H1 (cell line): ENCODE data around the gene ELOA2. TPM values are rescaled to one million over a fixed set of nuclear protein-coding genes. Genes with fewer than 3 reads are reported as not detected.

Experiments used
- CTCF ChIA-PET: fragments of 300-600 bp; sonication (Branson Sonifier 250); formaldehyde crosslinking; loops from one replicate; lab custom pipeline; 2021; ENCODE audit not compliant: partially characterized antibody; lab: Charles Lee
- POLR2A ChIA-PET: fragments of 300-600 bp; sonication (Branson Sonifier 250); formaldehyde crosslinking; loops from one replicate; lab custom pipeline; 2021; ENCODE audit warnings: inconsistent platforms; ENCODE audit not compliant: partially characterized antibody; lab: Charles Lee
- DNase-seq, 2 experiments: peaks; one replicate each; pipeline versions ENCODE4 v3.0.0 to v3.0.0-alpha.2; 2010 to 2022; ENCODE audit warnings: low spot score in 2 of 2, low read depth in 1 of 2, mixed read lengths in 1 of 2
- FAIRE-seq: peaks from 2 replicates; lab custom pipeline; 2011; peaks lifted over from hg19 to GRCh38; lab: Jason Lieb, UNC
- H2AFZ ChIP-seq: 2 replicates; pipeline ENCODE4 v1.8.1; 2012; ENCODE audit warnings: low read length, inconsistent platforms
- H2AK5ac ChIP-seq: 2 replicates; pipeline ENCODE4 v1.6.1; 2013; ENCODE audit warnings: low read depth, low read length
- H2BK120ac ChIP-seq: replicated peaks from 2 replicates; pipeline ENCODE3; 2013; ENCODE audit warnings: low read depth, low read length, inconsistent platforms
- H2BK12ac ChIP-seq: 2 replicates; pipeline ENCODE4 v1.6.1; 2013; ENCODE audit warnings: low read depth, low read length
- H2BK15ac ChIP-seq: 2 replicates; pipeline ENCODE4 v1.6.1; 2013; ENCODE audit warnings: low read length
- H2BK20ac ChIP-seq: 2 replicates; pipeline ENCODE4 v1.6.1; 2013; ENCODE audit warnings: low read length
- H2BK5ac ChIP-seq: 2 replicates; pipeline ENCODE4 v1.6.1; 2013; ENCODE audit warnings: low read depth, low read length
- H3K14ac ChIP-seq: 2 replicates; pipeline ENCODE4 v1.6.1; 2013; ENCODE audit warnings: inconsistent platforms; ENCODE audit not compliant: insufficient read length
- H3K18ac ChIP-seq: 2 replicates; pipeline ENCODE4 v1.6.1; 2013; ENCODE audit warnings: low read length; ENCODE audit errors: extremely low read depth
- H3K23ac ChIP-seq: 2 replicates; pipeline ENCODE4 v1.6.1; 2013; ENCODE audit warnings: inconsistent platforms; ENCODE audit not compliant: insufficient read length
- H3K23me2 ChIP-seq: 2 replicates; pipeline ENCODE4 v1.6.1; 2013; ENCODE audit warnings: low read depth, low read length
- H3K27ac ChIP-seq: 2 replicates; pipeline ENCODE4 v1.6.1; 2011; ENCODE audit warnings: low read depth, low read length, inconsistent platforms
- H3K27me3 ChIP-seq, 4 experiments: replicated peaks in 1 of 4; 1 replicate in 1 of 4; 2 replicates in 3 of 4; pipeline versions ENCODE4 v1.6.1 to v1.8.1; 2011 to 2013; ENCODE audit warnings: low read length in 3 of 4, mild to moderate bottlenecking in 3 of 4, inconsistent platforms in 2 of 4, mixed read lengths in 2 of 4, moderate library complexity in 1 of 4; ENCODE audit not compliant: control insufficient read depth in 3 of 4, insufficient read depth in 3 of 4; ENCODE audit errors: extremely low read depth in 1 of 4
- H3K36me3 ChIP-seq, 4 experiments: 2 replicates each; pipeline versions ENCODE4 v1.6.1 to v1.8.1; 2011 to 2013; ENCODE audit warnings: mild to moderate bottlenecking in 4 of 4, low read length in 3 of 4, moderate library complexity in 2 of 4, control low read depth in 1 of 4, inconsistent platforms in 1 of 4; ENCODE audit not compliant: insufficient read depth in 4 of 4, control insufficient read depth in 2 of 4
- H3K4ac ChIP-seq: replicated peaks from 2 replicates; pipeline ENCODE3; 2013; ENCODE audit warnings: low read length, low read depth, mixed read lengths, inconsistent platforms; ENCODE audit not compliant: insufficient read length
- H3K4me1 ChIP-seq, 4 experiments: replicated peaks in 1 of 4; 1 replicate in 1 of 4; 2 replicates in 3 of 4; pipeline versions ENCODE4 v1.6.1 to v1.8.1; 2011 to 2013; ENCODE audit warnings: low read length in 3 of 4, inconsistent platforms in 2 of 4, mixed read lengths in 1 of 4; ENCODE audit not compliant: insufficient read depth in 4 of 4, control insufficient read depth in 3 of 4
- H3K4me2 ChIP-seq, 2 experiments: 2 replicates each; pipeline versions ENCODE4 v1.6.1 to v1.8.1; 2011 to 2013; ENCODE audit warnings: low read depth in 2 of 2, low read length in 2 of 2, control low read depth in 1 of 2, inconsistent platforms in 1 of 2, mild to moderate bottlenecking in 1 of 2; ENCODE audit not compliant: insufficient read depth in 1 of 2
- H3K4me3 ChIP-seq, 4 experiments: fragments of 200-600, 300-600 bp in 1 of 4; sonication (generic), shearing (Covaris generic), sonication (Bioruptor Twin) in 1 of 4; 2 replicates each; pipeline versions ENCODE4 v1.5.1 to v1.8.1; 2011 to 2016; ENCODE audit warnings: low read length in 4 of 4, low read depth in 3 of 4, control low read depth in 2 of 4, inconsistent platforms in 2 of 4, mild to moderate bottlenecking in 2 of 4, mixed read lengths in 1 of 4, moderate library complexity in 1 of 4; ENCODE audit not compliant: insufficient read depth in 2 of 4; ENCODE audit errors: extremely low read depth in 1 of 4
- H3K56ac ChIP-seq: replicated peaks from 2 replicates; pipeline ENCODE3; 2013; ENCODE audit warnings: low read depth, mild to moderate bottlenecking, mixed read lengths, low read length, inconsistent platforms; ENCODE audit not compliant: insufficient read length
- H3K79me1 ChIP-seq: 2 replicates; pipeline ENCODE4 v1.6.1; 2013; ENCODE audit warnings: low read depth, low read length, control low read depth
- H3K79me2 ChIP-seq, 2 experiments: 2 replicates each; pipeline versions ENCODE4 v1.6.1 to v1.8.1; 2012 to 2013; ENCODE audit warnings: low read length in 2 of 2, mild to moderate bottlenecking in 2 of 2, inconsistent platforms in 1 of 2; ENCODE audit not compliant: insufficient read depth in 2 of 2, control insufficient read depth in 1 of 2
- H3K9ac ChIP-seq, 4 experiments: replicated peaks in 1 of 4; 1 replicate in 1 of 4; 2 replicates in 3 of 4; pipeline versions ENCODE4 v1.6.1 to v1.8.1; 2011 to 2013; ENCODE audit warnings: low read depth in 3 of 4, low read length in 3 of 4, control low read depth in 2 of 4, mild to moderate bottlenecking in 2 of 4, moderate library complexity in 2 of 4, inconsistent platforms in 1 of 4; ENCODE audit errors: extremely low read depth in 1 of 4
- H3K9me3 ChIP-seq, 2 experiments: 2 replicates each; pipeline versions ENCODE4 v1.6.1 to v1.8.1; 2012 to 2013; ENCODE audit warnings: mild to moderate bottlenecking in 2 of 2, moderate library complexity in 2 of 2, control low read depth in 1 of 2, inconsistent platforms in 1 of 2, low read depth in 1 of 2, low read length in 1 of 2, mixed read lengths in 1 of 2; ENCODE audit not compliant: insufficient read depth in 2 of 2
- H4K20me1 ChIP-seq, 2 experiments: replicated peaks in 1 of 2; 2 replicates each; pipeline versions ENCODE3 to v1.8.1; 2011 to 2013; ENCODE audit warnings: inconsistent platforms in 2 of 2, low read length in 2 of 2, mild to moderate bottlenecking in 1 of 2; ENCODE audit not compliant: insufficient read depth in 2 of 2, control insufficient read depth in 1 of 2
- H4K5ac ChIP-seq: 2 replicates; pipeline ENCODE4 v1.6.1; 2013; ENCODE audit warnings: low read length, low read depth, mixed read lengths, inconsistent platforms; ENCODE audit not compliant: insufficient read length
- H4K8ac ChIP-seq: 2 replicates; pipeline ENCODE4 v1.8.0; 2013; ENCODE audit warnings: mild to moderate bottlenecking, moderate library complexity, low read length, inconsistent platforms; ENCODE audit not compliant: insufficient read depth; ENCODE audit errors: extremely low read depth
- H4K91ac ChIP-seq: replicated peaks from 2 replicates; pipeline ENCODE3; 2013; ENCODE audit warnings: low read length, mixed read lengths, inconsistent platforms; ENCODE audit not compliant: insufficient read length
- KDM5A ChIP-seq: fragments of 200-600 bp; IDR thresholded peaks from 2 replicates; pipeline ENCODE4 v1.7.1; 2012; ENCODE audit warnings: mild to moderate bottlenecking, low read length, inconsistent platforms, mixed read lengths
- NANOG ChIP-seq: IDR thresholded peaks from 2 replicates; pipeline ENCODE4 v1.6.1; 2011; ENCODE audit warnings: low read length, low read depth, mild to moderate bottlenecking, inconsistent platforms; ENCODE audit not compliant: insufficient read depth, poor library complexity, severe bottlenecking
- POLR2AphosphoS5 ChIP-seq: IDR thresholded peaks from 2 replicates; pipeline ENCODE4 v1.6.1; 2011; ENCODE audit warnings: low read depth, low read length
- WGBS, 2 experiments: shearing (Covaris generic) in 1 of 2; methylation state at CpG; one replicate each; pipeline versions ENCODE4 v1.1.6 to v1.1.7; 2013 to 2015; ENCODE audit warnings: low lambda C conversion rate in 2 of 2, mixed read lengths in 2 of 2, inconsistent platforms in 1 of 2, low coverage in 1 of 2, missing lambda C conversion rate in 1 of 2; ENCODE audit not compliant: insufficient replicate concordance in 2 of 2, insufficient coverage in 1 of 2, insufficient read length in 1 of 2; ENCODE audit errors: extremely low coverage in 1 of 2, missing lambda C conversion rate in 1 of 2; 5-methylcytosine and 5-hydroxymethylcytosine counted together
- polyA plus RNA-seq, 7 experiments: library from polyadenylated mRNA; depleted of rRNA in 3 of 7; stranded (reverse) in 5 of 7; unstranded in 2 of 7; fragments of >200 nt in 5 of 7; fragments of 200-250 nt in 2 of 7; gene quantifications; 1 replicate in 5 of 7; 2 replicates in 1 of 7; 4 replicates in 1 of 7; pipeline versions ENCODE4 v1.2.1 to v1.2.3, GENCODE V29; 2011 to 2013; ENCODE audit warnings: missing spikeins in 2 of 7, mixed read lengths in 2 of 7
- total RNA-seq: library from RNA; stranded (reverse); fragmentation: NEBNext Ultra II Directional; extraction: Animal tissue kit (Norgen Biotek cat#: 25700); gene quantifications from 2 replicates; pipeline ENCODE4 v1.2.1, GENCODE V29; 2021

Gene ELOA2
- total and polyA plus RNA-seq, 2 of the 8 experiments (the other 6 are each of a cell fraction or from before 2014, with no cell fraction given), result not detected

GRCh38 chr18:47062471-47062870 is 27.1 kb upstream of the ELOA2 start:
- no peak overlapping the region for H3K4ac ChIP-seq
- no peak overlapping the region for H3K4me3 ChIP-seq
- FAIRE-seq, result no peak
- ChIA-PET POLR2A (interaction anchor here (0.8 kb wide), 1 partner anchor 12 kb away, joined by 4 read pairs; no protein-coding TSS in a partner anchor), CTCF (interaction anchor here (0.9 kb wide), 1 partner anchor 14 kb away, joined by 3 read pairs; no protein-coding TSS in a partner anchor)
- H3K79me1 ChIP-seq, result no peaks in the 10 kb centered on the region
- H3K56ac ChIP-seq, result no peak overlapping the region
- H2BK5ac ChIP-seq, result no peak overlapping the region
- no peak overlapping the region for H4K91ac ChIP-seq
- H3K18ac ChIP-seq, result no peak overlapping the region
- no peak overlapping the region for H3K9ac ChIP-seq
- no peak overlapping the region for H2BK12ac ChIP-seq
- no peak overlapping the region for H4K5ac ChIP-seq
- no peak overlapping the region for H2AK5ac ChIP-seq
- H2BK20ac ChIP-seq, result no peak overlapping the region
- no peak overlapping the region for H3K14ac ChIP-seq
- H3K27ac ChIP-seq, result no peak overlapping the region
- H3K79me2 ChIP-seq, result no peaks in the 10 kb centered on the region
- H3K27me3 ChIP-seq, result no peaks in the 10 kb centered on the region
- no peaks in the 10 kb centered on the region for H3K23me2 ChIP-seq
- H2AFZ ChIP-seq, result no peak overlapping the region
- H4K20me1 ChIP-seq, result no peaks in the 10 kb centered on the region
- H3K36me3 ChIP-seq, result no peaks in the 10 kb centered on the region
- WGBS, 2 experiments, result 76% methylated on average over 2 of the region's 2 CpGs; no CpG with 5 or more reads in 1 of the 2 experiments
- no peak overlapping the region for H2BK120ac ChIP-seq
- H3K23ac ChIP-seq, result no peak overlapping the region
- no peaks in the 10 kb centered on the region for H3K4me1 ChIP-seq
- no peak overlapping the region for H3K4me2 ChIP-seq
- H2BK15ac ChIP-seq, result no peak overlapping the region
- TF ChIP-seq NANOG, result no peak
- TF ChIP-seq KDM5A, result no peak
- TF ChIP-seq POLR2AphosphoS5, result no peak
- TF ChIP-seq, all 59 proteins: peak for 0
- no peak for DNase-seq
- Histone ChIP-seq H4K8ac (no peak overlapping the region), H3K9me3 (no peaks in the 10 kb centered on the region)
